MG63 (cell line): ENCODE data around the gene DOP1B. TPM values are rescaled to one million over a fixed set of nuclear protein-coding genes. Genes with fewer than 3 reads are reported as not detected.

Source experiments
- DNase-seq: peaks from one replicate; pipeline ENCODE4 v3.0.0-alpha.2; 2020
- H3K27me3 ChIP-seq: fragments of 250-450 bp; sonication (Bioruptor Pico); 2 replicates; pipeline ENCODE4 v1.5.1; 2020; ENCODE audit warnings: mild to moderate bottlenecking, moderate library complexity
- H3K36me3 ChIP-seq: fragments of 250-450 bp; sonication (Bioruptor Pico); 2 replicates; pipeline ENCODE4 v1.5.1; 2020; ENCODE audit warnings: mild to moderate bottlenecking, moderate library complexity
- H3K4me3 ChIP-seq: fragments of 250-450 bp; sonication (Bioruptor Pico); 2 replicates; pipeline ENCODE4 v1.5.1; 2020; ENCODE audit warnings: mild to moderate bottlenecking, moderate library complexity
- H3K9me3 ChIP-seq: fragments of 250-450 bp; sonication (Bioruptor Pico); 2 replicates; pipeline ENCODE4 v1.5.1; 2020; ENCODE audit warnings: mild to moderate bottlenecking, moderate library complexity
- total RNA-seq: library from RNA; depleted of rRNA; stranded (reverse); fragments of >200 nt; shearing (Covaris generic); gene quantifications from 2 replicates; pipeline ENCODE4 v1.2.3, GENCODE V29; 2014; ENCODE audit warnings: low replicate concordance; rRNA removed

Gene DOP1B, protein sequence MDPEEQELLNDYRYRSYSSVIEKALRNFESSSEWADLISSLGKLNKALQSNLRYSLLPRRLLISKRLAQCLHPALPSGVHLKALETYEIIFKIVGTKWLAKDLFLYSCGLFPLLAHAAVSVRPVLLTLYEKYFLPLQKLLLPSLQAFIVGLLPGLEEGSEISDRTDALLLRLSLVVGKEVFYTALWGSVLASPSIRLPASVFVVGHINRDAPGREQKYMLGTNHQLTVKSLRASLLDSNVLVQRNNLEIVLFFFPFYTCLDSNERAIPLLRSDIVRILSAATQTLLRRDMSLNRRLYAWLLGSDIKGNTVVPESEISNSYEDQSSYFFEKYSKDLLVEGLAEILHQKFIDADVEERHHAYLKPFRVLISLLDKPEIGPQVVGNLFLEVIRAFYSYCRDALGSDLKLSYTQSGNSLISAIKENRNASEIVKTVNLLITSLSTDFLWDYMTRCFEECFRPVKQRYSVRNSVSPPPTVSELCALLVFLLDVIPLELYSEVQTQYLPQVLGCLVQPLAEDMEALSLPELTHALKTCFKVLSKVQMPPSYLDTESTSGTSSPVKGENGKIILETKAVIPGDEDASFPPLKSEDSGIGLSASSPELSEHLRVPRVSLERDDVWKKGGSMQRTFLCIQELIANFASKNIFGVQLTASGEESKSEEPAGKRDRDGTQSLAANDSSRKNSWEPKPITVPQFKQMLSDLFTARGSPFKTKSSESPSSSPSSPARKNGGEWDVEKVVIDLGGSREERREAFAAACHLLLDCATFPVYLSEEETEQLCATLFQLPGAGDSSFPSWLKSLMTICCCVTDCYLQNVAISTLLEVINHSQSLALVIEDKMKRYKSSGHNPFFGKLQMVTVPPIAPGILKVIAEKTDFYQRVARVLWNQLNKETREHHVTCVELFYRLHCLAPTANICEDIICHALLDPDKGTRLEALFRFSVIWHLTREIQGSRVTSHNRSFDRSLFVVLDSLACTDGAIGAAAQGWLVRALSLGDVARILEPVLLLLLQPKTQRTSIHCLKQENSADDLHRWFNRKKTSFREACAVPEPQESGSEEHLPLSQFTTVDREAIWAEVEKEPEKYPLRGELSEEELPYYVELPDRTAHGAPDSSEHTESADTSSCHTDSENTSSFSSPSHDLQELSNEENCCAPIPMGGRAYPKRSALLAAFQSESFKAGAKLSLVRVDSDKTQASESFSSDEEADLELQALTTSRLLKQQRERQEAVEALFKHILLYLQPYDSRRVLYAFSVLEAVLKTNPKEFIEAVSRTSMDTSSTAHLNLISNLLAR (N-terminal part only)
- total RNA-seq: 1.6 and 4.7 TPM in 2 replicates

GRCh38 chr21:36156815-36157670, at the start of gene DOP1B:
Gene DOP1B, plus strand, starts transcription at chr21:36156824. Its CDS starts 7,910 bp downstream, at chr21:36164734.
- Histone ChIP-seq H3K9me3 (no peaks in the 10 kb centered on the region), H3K4me3 (peak within 1 kb of the TSS; percentile 81), H3K27me3 (no peaks in the 10 kb centered on the region), H3K36me3 (no peaks in the 10 kb centered on the region)
- no peak for DNase-seq

DNA sequence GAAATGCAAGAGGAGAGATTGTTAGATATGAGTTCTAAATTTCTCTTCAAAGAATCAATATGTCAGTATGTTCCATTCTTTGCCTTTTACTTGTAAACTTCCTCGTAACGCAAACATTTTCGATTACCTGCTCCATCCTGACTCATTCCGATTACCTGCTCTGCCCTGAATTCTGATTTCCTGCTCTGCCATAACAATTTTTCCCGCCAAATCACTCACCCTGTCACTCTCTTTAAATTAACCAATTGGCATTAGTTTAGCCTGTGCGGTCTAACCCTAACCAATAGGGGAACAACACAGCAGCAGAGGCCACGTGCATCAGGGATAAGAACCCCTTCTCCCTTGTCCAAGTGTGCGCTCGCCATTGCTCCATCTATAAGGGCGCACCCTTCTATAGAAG, 46.8 kb upstream of the DOP1B start:
- no peaks in the 10 kb centered on the region for H3K9me3 ChIP-seq
- no peaks in the 10 kb centered on the region for H3K36me3 ChIP-seq
- DNase-seq: no peak
- H3K4me3 ChIP-seq: no peak overlapping the region
- no peaks in the 10 kb centered on the region for H3K27me3 ChIP-seq

GRCh38 chr21:36111238-36111637, 45.4 kb upstream of the DOP1B start:
- no peak for DNase-seq
- H3K27me3 ChIP-seq: no peaks in the 10 kb centered on the region
- no peak overlapping the region for H3K4me3 ChIP-seq
- no peaks in the 10 kb centered on the region for H3K9me3 ChIP-seq
- no peaks in the 10 kb centered on the region for H3K36me3 ChIP-seq

DNA sequence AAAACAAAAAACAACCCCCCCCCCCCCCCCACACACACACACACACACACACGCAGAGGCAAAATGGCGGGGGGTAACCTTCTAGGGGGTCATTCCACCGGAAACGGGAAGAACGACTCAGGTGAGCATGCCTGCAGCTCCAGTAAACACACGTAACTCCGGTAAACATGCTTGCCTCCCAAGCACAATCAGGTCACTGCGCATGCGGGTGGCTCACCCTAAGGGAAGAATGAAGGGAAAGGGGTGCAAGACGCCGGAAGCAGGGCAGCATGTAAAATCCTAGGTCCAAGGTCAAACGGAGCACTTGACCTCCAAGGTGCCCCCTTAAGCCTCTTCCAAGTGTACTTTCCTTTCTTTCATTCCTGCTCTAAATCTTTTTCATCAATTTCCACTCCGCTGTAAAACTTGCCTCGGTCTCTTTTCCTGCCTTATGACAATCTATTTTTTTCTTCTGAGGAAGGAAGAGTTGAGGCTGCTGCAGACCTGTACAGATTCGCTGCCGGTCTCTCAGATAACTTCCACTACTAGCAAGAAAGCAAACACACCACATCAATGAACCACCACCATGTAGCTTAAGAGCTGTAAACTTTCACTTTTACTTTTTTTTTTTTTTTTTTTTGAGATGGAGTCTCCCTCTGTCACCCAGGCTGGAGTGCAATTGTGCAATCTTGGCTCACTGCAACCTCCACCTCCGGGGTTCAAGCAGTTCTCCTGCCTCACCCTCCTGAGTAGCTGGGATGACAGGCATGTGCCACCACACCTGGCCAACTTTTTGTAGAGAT, 42.8 kb upstream of the DOP1B start:
- no peak overlapping the region for H3K4me3 ChIP-seq

GRCh38 chr21:36115138-36115730, 41.4 kb upstream of the DOP1B start:
- Histone ChIP-seq H3K36me3 (no peaks in the 10 kb centered on the region), H3K9me3 (no peaks in the 10 kb centered on the region), H3K4me3 (no peak overlapping the region), H3K27me3 (no peaks in the 10 kb centered on the region)
- no peak for DNase-seq

More for the DNA sequence above, 42.8 kb upstream of the DOP1B start:
- H3K27me3 ChIP-seq: no peaks in the 10 kb centered on the region
- no peaks in the 10 kb centered on the region for H3K9me3 ChIP-seq
- DNase-seq: no peak
- H3K36me3 ChIP-seq: no peaks in the 10 kb centered on the region

GRCh38 chr21:36117286-36117741, 39.3 kb upstream of the DOP1B start:
- Histone ChIP-seq H3K36me3 (no peaks in the 10 kb centered on the region), H3K27me3 (no peaks in the 10 kb centered on the region), H3K9me3 (no peaks in the 10 kb centered on the region), H3K4me3 (no peak overlapping the region)
- no peak for DNase-seq

- no peak for DNase-seq
- no peaks in the 10 kb centered on the region for H3K9me3 ChIP-seq
- H3K27me3 ChIP-seq: no peaks in the 10 kb centered on the region
- H3K36me3 ChIP-seq: no peaks in the 10 kb centered on the region
- H3K4me3 ChIP-seq: no peak overlapping the region
Measured at GRCh38 chr21:36120304-36120888, 36.2 kb upstream of the DOP1B start.

- Histone ChIP-seq H3K36me3 (no peaks in the 10 kb centered on the region), H3K9me3 (no peaks in the 10 kb centered on the region), H3K4me3 (no peak overlapping the region), H3K27me3 (no peaks in the 10 kb centered on the region)
- no peak for DNase-seq
Measured at GRCh38 chr21:36122977-36123376, 33.6 kb upstream of the DOP1B start.

DNA sequence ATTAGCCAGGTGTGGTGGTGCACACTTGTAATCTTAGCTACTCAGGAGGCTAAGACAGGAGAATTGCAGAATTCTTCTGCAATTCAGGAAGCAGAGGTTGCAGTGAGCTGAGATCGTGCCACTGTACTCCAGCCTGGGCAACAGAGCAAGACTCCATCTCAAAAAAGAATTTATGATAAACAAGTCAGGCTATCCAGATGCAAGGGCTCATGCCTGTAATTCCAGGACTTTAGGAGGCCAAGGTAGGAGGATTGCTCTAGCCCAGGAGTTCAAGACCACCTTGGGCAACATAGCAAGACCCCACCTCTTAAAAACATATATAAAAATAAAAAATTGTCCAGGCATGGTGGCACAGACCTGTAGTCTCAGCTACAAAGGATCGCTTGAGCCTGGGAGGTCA, 32.2 kb upstream of the DOP1B start:
- Histone ChIP-seq H3K27me3 (no peaks in the 10 kb centered on the region), H3K4me3 (no peak overlapping the region), H3K36me3 (no peaks in the 10 kb centered on the region), H3K9me3 (no peaks in the 10 kb centered on the region)
- DNase-seq: no peak

DNA sequence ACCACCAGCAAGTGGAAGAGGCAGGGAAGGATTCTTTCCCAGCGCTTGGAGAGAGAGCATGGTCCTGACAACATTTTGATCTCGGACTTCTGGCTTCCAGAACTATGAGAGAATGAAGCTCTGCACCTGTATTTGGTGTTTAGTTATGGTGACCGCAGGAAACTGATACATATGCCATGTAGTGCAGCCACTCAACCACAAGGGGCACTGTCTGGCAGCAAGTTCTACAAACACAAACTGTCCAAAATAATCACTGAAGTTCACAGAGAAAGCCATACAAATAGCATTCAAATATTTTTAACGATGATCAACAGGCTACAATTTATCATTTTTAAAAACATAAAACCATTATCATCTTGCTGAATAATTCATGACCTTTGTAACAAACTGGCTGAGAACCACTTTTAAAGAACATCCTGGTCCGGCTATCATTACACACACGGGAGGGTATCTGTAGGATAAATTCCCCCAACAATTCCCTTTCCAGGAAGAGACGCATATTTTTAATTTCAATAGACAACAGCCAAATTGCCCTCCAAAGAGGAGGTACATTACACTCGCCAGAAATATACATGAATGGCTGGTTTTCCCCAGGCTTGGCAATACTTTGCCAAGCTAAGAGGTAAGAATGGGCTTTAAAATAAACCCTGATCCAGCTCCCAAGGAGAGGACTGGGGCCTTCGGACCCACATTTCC, 31.0 kb upstream of the DOP1B start:
- peak; percentile 33 for DNase-seq
- Histone ChIP-seq H3K4me3 (no peak overlapping the region), H3K27me3 (no peaks in the 10 kb centered on the region), H3K36me3 (no peaks in the 10 kb centered on the region), H3K9me3 (no peaks in the 10 kb centered on the region)

DNA sequence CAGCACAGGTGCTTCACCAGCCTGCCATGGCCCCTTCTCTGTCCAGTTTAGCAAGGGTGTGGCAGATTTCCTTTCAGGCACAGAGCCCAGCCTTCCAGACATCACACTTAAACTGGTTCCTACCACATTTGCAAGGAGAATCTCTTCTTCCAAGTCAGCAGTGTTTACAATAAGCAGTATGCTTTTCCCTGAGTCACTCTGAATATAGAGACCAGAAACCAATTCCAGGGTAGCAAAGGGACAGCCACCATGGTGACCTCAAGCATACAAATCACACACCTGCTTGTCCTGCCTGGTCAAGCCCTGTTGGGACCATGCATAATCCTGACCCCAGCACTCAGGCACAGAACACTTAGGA, 30.4 kb upstream of the DOP1B start:
- Histone ChIP-seq H3K9me3 (no peaks in the 10 kb centered on the region), H3K36me3 (no peaks in the 10 kb centered on the region), H3K27me3 (no peaks in the 10 kb centered on the region), H3K4me3 (no peak overlapping the region)
- DNase-seq: peak; percentile 34

DNA sequence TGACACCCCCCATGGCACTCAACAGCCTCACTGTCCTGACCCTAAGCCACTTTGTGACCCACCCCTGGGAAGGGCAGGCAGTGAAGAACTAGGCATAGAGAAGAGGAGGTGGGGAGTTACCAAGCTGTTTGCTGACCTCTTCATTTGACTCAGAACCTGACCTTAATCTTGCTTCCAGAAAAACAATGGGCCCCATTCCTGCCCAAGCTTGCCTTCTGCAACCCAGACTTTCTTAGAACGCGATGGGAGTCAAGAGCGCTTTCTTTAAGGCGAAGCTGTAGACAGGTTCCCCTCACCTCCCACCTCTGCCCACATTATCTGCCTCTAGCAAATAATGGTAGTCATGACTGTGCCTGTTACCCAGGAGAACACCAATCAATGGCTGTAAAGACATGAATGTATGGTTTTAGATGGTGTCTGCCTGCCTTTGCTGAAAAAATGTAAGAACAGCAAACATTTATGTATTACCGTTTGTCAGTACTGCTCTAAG, 30.0 kb upstream of the DOP1B start:
- Histone ChIP-seq H3K27me3 (no peaks in the 10 kb centered on the region), H3K36me3 (no peaks in the 10 kb centered on the region), H3K4me3 (no peak overlapping the region), H3K9me3 (no peaks in the 10 kb centered on the region)
- DNase-seq: no peak

GRCh38 chr21:36127250-36127904, 29.2 kb upstream of the DOP1B start:
- H3K9me3 ChIP-seq: no peaks in the 10 kb centered on the region
- H3K36me3 ChIP-seq: no peaks in the 10 kb centered on the region
- no peak for DNase-seq
- H3K27me3 ChIP-seq: no peaks in the 10 kb centered on the region
- H3K4me3 ChIP-seq: no peak overlapping the region

GRCh38 chr21:36127977-36128376, 28.6 kb upstream of the DOP1B start:
- Histone ChIP-seq H3K36me3 (no peaks in the 10 kb centered on the region), H3K9me3 (no peaks in the 10 kb centered on the region), H3K4me3 (no peak overlapping the region), H3K27me3 (no peaks in the 10 kb centered on the region)
- DNase-seq: no peak
